CD4-positive, alpha-beta T cell treated with Interleukin-4 for 4 hours (primary cell): ENCODE results near the gene ZNF697.
A peak's percentile ranks its signal among the peaks of the same experiment; 100 is the strongest.
"Not testable (repeated sequence)": the region's sequence is repeated elsewhere in the genome, so short reads cannot be mapped to it uniquely, and the experiment has no call there.

Experiments
- DNase-seq: peaks from one replicate; pipeline ENCODE4 v3.0.0-alpha.2; 2020

ZNF697 gene

GRCh38 chr1:119595606-119596005 lies 52.5 kb downstream of the ZNF697 start:
- no peak for DNase-seq

- DNase-seq = no peak
These were observed 52.9 kb downstream of the ZNF697 start for GRCh38 chr1:119595168-119595567.

GRCh38 chr1:119594376-119594775 lies 53.7 kb downstream of the ZNF697 start:
- DNase-seq = no peak

DNA sequence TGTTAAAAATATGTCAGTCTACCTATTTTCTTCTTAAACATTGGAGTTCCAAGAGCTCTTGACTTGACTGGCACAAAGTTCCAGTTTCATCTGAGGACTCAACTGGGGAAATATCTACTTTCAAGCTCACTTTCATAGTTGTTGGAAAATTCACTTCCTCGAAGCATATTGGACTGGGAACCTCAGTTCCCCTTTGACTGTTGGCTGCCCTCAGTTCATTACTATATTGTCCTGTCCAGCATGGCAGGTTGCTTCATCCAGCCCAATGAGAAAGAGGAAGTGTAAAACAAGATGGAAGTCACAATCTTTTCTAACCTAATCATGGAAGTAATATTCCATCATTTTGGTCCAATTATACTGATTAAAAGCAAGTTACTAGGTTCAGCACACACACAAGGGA lies 54.3 kb downstream of the ZNF697 start:
- no peak for DNase-seq

DNA sequence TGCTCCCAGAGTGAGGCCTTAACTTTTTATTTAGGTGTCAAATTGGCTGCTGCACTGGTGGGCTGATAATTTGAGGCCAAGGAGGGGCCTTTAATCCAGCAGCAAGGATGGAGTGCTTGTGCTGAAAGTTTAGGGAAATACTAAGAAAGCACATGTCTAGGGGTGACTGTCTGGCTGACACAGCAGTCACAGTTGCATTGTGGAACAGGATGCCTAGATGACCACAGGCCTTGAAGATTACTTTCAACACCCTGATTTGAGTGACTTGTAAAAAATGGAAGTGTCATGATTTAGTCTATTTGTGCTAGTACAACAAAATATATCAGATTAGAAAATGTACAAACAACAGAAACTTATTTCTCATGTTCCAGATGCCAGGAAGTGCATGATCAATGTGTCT lies 57.7 kb downstream of the ZNF697 start:
- DNase-seq = no peak

- DNase-seq = no peak
These were observed 59.4 kb downstream of the ZNF697 start for GRCh38 chr1:119588621-119589020.

DNA sequence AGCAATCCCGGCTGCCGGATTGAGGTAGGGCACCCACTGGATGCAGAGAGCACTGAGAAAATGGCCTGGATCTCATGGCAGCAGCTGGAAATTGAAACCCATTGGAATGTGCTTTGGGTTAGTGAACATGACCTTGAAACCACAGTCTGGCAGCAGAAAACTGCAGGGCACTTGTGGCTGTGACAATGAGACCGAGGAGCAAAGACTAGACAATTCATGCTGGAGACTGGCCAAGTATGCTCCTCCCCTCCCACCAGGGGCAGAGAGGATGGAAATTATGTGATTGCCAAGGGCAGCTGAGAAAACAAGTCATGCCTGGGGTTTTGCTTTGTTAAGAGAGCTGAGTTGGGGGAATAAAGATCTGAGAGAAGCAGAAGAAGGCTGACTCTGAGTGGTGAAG lies 60.7 kb downstream of the ZNF697 start:
- DNase-seq = no peak

DNA sequence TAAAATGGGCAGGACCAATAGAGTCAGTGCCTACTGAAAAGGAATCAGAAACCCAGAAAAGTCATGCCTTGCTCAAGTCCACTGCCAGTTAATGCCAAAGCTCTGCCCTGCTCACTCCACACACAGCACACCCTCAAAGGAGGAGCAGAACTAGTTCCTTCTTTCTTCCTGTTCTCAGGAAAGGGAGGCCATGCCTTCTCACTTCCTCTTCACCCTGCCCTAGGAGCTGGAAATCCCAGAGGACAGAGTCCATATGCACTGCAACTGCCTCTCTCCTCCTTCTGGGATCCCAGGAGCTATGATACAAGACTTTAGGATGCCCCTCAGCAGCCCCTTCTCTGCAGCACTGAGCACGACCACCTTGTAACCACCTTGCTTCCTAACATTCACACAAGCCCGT lies 62.3 kb downstream of the ZNF697 start:
- DNase-seq = not testable (repeated sequence)

GRCh38 chr1:119582801-119583200 lies 65.3 kb downstream of the ZNF697 start:
- DNase-seq = peak; percentile 5

- DNase-seq = not testable (repeated sequence)
These were observed 67.0 kb downstream of the ZNF697 start for GRCh38 chr1:119581076-119581475.

DNA sequence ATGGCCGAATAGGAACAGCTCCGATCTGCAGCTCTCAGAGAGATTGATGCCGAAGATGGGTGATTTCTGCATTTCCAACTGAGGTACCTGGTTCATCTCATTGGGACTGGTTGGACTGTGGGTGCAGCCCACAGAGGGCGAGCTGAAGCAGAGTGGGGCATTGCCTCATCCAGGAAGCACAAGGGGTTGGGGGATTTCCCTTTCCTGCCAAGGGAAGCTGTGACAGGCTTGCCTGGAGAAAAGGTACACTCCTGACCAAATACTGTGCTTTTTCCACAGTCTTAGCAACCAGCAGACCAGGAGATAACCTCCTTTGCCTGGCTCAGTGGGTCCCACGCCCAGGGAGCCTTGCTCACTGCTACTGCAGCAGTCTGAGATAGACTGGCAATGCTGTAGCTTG lies 74.2 kb downstream of the ZNF697 start:
- DNase-seq = no peak

- DNase-seq = not testable (repeated sequence)
These were observed 78.0 kb downstream of the ZNF697 start for GRCh38 chr1:119569930-119570622.
